SK-N-SH (cell line): ENCODE results near the gene CPTP. TPM values are rescaled to one million over a fixed set of nuclear protein-coding genes. Genes with fewer than 3 reads are reported as not detected.

Experiments
- ELF1 ChIP-seq: IDR thresholded peaks from 2 replicates; pipeline ENCODE4 v1.4.0; 2012
- EP300 ChIP-seq, 2 experiments: IDR thresholded peaks; 2 replicates each; pipeline versions ENCODE4 v1.4.0 to v1.6.1; 2012; ENCODE audit warnings: borderline replicate concordance in 1 of 2, low read depth in 1 of 2, low read length in 1 of 2
- EZH2phosphoT487 ChIP-seq: fragments of 200-600 bp; sonication (generic); IDR thresholded peaks from 2 replicates; pipeline ENCODE4 v1.6.1; 2017; ENCODE audit warnings: low read depth, mixed run types, mild to moderate bottlenecking, antibody characterized with exemption, moderate library complexity, borderline replicate concordance
- FOXJ3 ChIP-seq: sonication (generic); formaldehyde crosslinking; IDR thresholded peaks from 2 replicates; pipeline ENCODE4 v1.5.1; 2020; ENCODE audit warnings: mild to moderate bottlenecking, missing genetic modification reagents
- FOXM1 ChIP-seq: IDR thresholded peaks from 2 replicates; pipeline ENCODE4 v1.4.0; 2012; ENCODE audit warnings: low read depth, mild to moderate bottlenecking
- GABPA ChIP-seq: IDR thresholded peaks from 2 replicates; pipeline ENCODE4 v1.4.0; 2012; ENCODE audit warnings: low read depth, mild to moderate bottlenecking
- GATA2 ChIP-seq: sonication (generic); formaldehyde crosslinking; IDR thresholded peaks from 2 replicates; pipeline ENCODE4 v1.5.0; 2020; ENCODE audit warnings: mild to moderate bottlenecking, missing genetic modification reagents
- MAX ChIP-seq: IDR thresholded peaks from 2 replicates; pipeline ENCODE4 v1.4.0; 2012; ENCODE audit warnings: low read depth
- MXI1 ChIP-seq: IDR thresholded peaks from 2 replicates; pipeline ENCODE4 v1.6.1; 2012; ENCODE audit warnings: mild to moderate bottlenecking, low read depth, low read length, improper control_type of control experiment
- NRF1 ChIP-seq: IDR thresholded peaks from 2 replicates; pipeline ENCODE4 v1.6.1; 2012; ENCODE audit warnings: low read depth, mild to moderate bottlenecking, low read length
- PBX3 ChIP-seq: IDR thresholded peaks from 2 replicates; pipeline ENCODE4; 2012
- RAD21 ChIP-seq: IDR thresholded peaks from 2 replicates; pipeline ENCODE4 v1.6.1; 2012; ENCODE audit warnings: mild to moderate bottlenecking, low read length
- REST ChIP-seq: IDR thresholded peaks from 2 replicates; pipeline ENCODE4 v1.6.1; 2012; ENCODE audit warnings: mild to moderate bottlenecking, low read depth, low read length, moderate library complexity
- RXRA ChIP-seq: IDR thresholded peaks from 2 replicates; pipeline ENCODE4 v1.4.0; 2012; ENCODE audit warnings: low read depth, mild to moderate bottlenecking, borderline replicate concordance
- TAF1 ChIP-seq: IDR thresholded peaks from 2 replicates; pipeline ENCODE4 v1.6.1; 2012; ENCODE audit warnings: low read depth, mild to moderate bottlenecking, low read length, moderate library complexity, borderline replicate concordance
- TCF12 ChIP-seq: IDR thresholded peaks from 2 replicates; pipeline ENCODE4 v1.4.0; 2012
- YY1 ChIP-seq: IDR thresholded peaks from 2 replicates; pipeline ENCODE4 v1.4.0; 2012; ENCODE audit warnings: low read depth, mild to moderate bottlenecking
- polyA plus RNA-seq, 3 experiments: library from polyadenylated mRNA; depleted of rRNA; stranded (reverse); fragments of >200 nt; gene quantifications; 2 replicates each; pipeline ENCODE4 v1.2.3, GENCODE V29; 2012
- TF ChIP-seq, protein P1 (sequence below): IDR thresholded peaks from 2 replicates; pipeline ENCODE4 v1.4.0; 2012; ENCODE audit warnings: low read depth, borderline replicate concordance

CPTP gene
- polyA plus RNA-seq, 1 of the 3 experiments (the other 2 are of a cell fraction) = 13.4 TPM

DNA sequence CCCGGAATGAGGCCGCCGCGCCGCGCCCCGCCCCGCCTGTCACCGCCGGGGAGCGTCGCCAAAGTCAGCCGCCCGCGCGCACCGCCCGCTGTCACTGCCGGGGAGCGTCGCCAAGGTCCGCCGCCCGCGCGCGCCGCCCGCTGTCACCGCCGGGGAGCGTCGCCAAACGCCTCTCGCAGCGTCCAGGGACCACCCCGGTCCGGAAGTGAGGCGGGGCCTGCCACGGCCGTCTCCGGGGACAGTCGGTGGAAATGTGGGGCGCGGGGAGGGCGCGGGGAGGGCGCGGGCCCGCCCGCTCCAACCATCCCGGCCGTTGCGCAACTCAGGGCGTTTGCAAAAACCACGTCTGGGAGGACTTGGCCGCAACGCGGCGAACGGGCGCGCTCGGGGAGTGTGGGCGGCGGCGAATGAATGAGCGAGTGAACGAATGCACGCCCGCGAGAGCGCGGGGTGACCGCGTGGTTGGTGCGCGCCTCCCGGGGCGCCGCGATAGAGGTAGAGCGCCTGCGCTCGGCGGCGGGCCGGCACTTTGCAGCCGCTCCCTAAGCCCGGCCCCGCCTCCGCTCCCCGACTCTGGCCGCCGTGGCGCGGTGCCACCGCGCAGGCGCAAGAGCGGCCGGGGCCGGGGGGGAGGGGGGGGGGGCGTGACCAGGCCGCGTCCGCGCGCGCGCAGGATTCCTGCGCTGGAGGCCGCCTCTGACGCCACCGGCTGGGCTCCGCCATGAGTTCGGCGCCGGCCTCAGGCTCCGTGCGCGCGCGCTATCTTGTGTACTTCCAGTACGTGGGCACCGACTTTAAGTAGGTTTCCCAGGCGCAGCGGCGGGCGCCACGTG is 16.5 kb upstream of the CPTP start, which contains the start of the genes ACAP3 and PUSL1 (continued):
- TF ChIP-seq REST = no peak
- TF ChIP-seq FOXM1 = no peak
- TF ChIP-seq NRF1 = peak; percentile 72
- TF ChIP-seq, protein P1, sequence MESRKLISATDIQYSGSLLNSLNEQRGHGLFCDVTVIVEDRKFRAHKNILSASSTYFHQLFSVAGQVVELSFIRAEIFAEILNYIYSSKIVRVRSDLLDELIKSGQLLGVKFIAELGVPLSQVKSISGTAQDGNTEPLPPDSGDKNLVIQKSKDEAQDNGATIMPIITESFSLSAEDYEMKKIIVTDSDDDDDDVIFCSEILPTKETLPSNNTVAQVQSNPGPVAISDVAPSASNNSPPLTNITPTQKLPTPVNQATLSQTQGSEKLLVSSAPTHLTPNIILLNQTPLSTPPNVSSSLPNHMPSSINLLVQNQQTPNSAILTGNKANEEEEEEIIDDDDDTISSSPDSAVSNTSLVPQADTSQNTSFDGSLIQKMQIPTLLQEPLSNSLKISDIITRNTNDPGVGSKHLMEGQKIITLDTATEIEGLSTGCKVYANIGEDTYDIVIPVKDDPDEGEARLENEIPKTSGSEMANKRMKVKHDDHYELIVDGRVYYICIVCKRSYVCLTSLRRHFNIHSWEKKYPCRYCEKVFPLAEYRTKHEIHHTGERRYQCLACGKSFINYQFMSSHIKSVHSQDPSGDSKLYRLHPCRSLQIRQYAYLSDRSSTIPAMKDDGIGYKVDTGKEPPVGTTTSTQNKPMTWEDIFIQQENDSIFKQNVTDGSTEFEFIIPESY = 0 out of 2 replicates have a peak, but pooled peaks have one; percentile 18
- peak; percentile 39; the same call in 1 of the 2 replicates for TF ChIP-seq GABPA
- no peak for TF ChIP-seq ELF1
- no peak for TF ChIP-seq TCF12
- TF ChIP-seq MAX = peak; percentile 73
- TF ChIP-seq FOXJ3 (CRISPR knock-in tag) = no peak
- TF ChIP-seq RXRA = no peak
- TF ChIP-seq EP300 (IDR thresholded peaks at IDR 0.05; ENCODE audit: borderline replicate concordance in 1 of 2, low read depth in 1 of 2, low read length in 1 of 2) = 0 out of 4 replicates have a peak, but pooled peaks of 1 of the 2 experiments have one; percentile 7
- TF ChIP-seq GATA2 (CRISPR knock-in tag) = no peak
- peak; percentile 91 for TF ChIP-seq MXI1
- no peak for TF ChIP-seq PBX3
- TF ChIP-seq RAD21 = no peak
- TF ChIP-seq TAF1 = peak; percentile 15; the same call in 1 of the 2 replicates
- no peak for TF ChIP-seq EZH2phosphoT487
- peak; percentile 28; the same call in 1 of the 2 replicates for TF ChIP-seq YY1
- TF ChIP-seq, all 33 proteins: peak for 12
